Stimulated activated CD4-positive, alpha-beta T cell treated with anti-CD3 and anti-CD28 coated beads, Interleukin-15, amount 100 ng/mL, for 1 hour (primary cell): ENCODE measurements around the gene FAM216A.
"Not testable (repeated sequence)": the region's sequence is repeated elsewhere in the genome, so short reads cannot be mapped to it uniquely, and the experiment has no call there.

Experiments used
- DNase-seq, 2 donors: peaks; one replicate each; pipeline ENCODE4 v3.0.0-alpha.2; 2020; ENCODE audit warnings: low read depth in 1 of 2, low spot score in 1 of 2

The FAM216A gene

GRCh38 chr12:110468214-110469048, at the start of gene FAM216A, which contains the start of gene GPN3:
Gene FAM216A (plus strand): TSS chr12:110468845. CDS start chr12:110468876, 31 bp downstream.
Gene GPN3 (minus strand): TSS chr12:110468257. CDS start chr12:110468203, 54 bp downstream.
- DNase-seq, result peak; percentile 86 to 89

- not testable (repeated sequence) for DNase-seq
Measured at GRCh38 chr12:110420644-110421043, 48.0 kb upstream of the FAM216A start.

- no peak for DNase-seq
Measured at GRCh38 chr12:110421159-110421661, 47.4 kb upstream of the FAM216A start.

- no peak for DNase-seq
Measured at GRCh38 chr12:110421701-110422100, 46.9 kb upstream of the FAM216A start.

- no peak for DNase-seq
Measured at GRCh38 chr12:110424237-110424636, 44.4 kb upstream of the FAM216A start.

- DNase-seq, result no peak
Measured at GRCh38 chr12:110426406-110426805, 42.2 kb upstream of the FAM216A start.

- not testable (repeated sequence) for DNase-seq
Measured at GRCh38 chr12:110429676-110430075, 39.0 kb upstream of the FAM216A start.

GRCh38 chr12:110431957-110432587, 36.6 kb upstream of the FAM216A start:
- DNase-seq, result no peak

- DNase-seq, result no peak
Measured at GRCh38 chr12:110436231-110436630, 32.4 kb upstream of the FAM216A start.

- no peak for DNase-seq
Measured at GRCh38 chr12:110444455-110444854, 24.2 kb upstream of the FAM216A start.

- peak; percentile 88 to 89 for DNase-seq
Measured at GRCh38 chr12:110449799-110450497, 18.7 kb upstream of the FAM216A start, which contains the start of gene ARPC3. Gene ARPC3 (minus strand): TSS chr12:110450337. CDS start chr12:110450260, 77 bp downstream.

- DNase-seq, result no peak
Measured at GRCh38 chr12:110451263-110451662, 17.4 kb upstream of the FAM216A start.

GRCh38 chr12:110453569-110454296, 14.9 kb upstream of the FAM216A start:
- DNase-seq, result no peak

GRCh38 chr12:110458756-110459155, 9.9 kb upstream of the FAM216A start:
- DNase-seq, result no peak

GRCh38 chr12:110461189-110461588, 7.5 kb upstream of the FAM216A start:
- DNase-seq, result not testable (repeated sequence)

- no peak for DNase-seq
Measured at GRCh38 chr12:110465024-110465423, 3.6 kb upstream of the FAM216A start.

GRCh38 chr12:110465765-110466164, 2.9 kb upstream of the FAM216A start:
- not testable (repeated sequence) for DNase-seq

- DNase-seq, result no peak
Measured at GRCh38 chr12:110466791-110467190, 1.9 kb upstream of the FAM216A start.

GRCh38 chr12:110467847-110468213, 815 bp upstream of the FAM216A start:
- DNase-seq, result no peak

- DNase-seq, result no peak
Measured at GRCh38 chr12:110475426-110475825, 6.8 kb downstream of the FAM216A start.
